Activated CD4-positive, alpha-beta T cell treated with anti-CD3 and anti-CD28 coated beads for 24 hours (primary cell): Measurements from ENCODE around the gene ALPK3.

Experiments used
- DNase-seq, 2 donors: peaks; one replicate each; pipeline ENCODE4 v3.0.0-alpha.2; 2020; ENCODE audit warnings: low read depth in 2 of 2

The ALPK3 gene

GRCh38 chr15:84822653-84823281 lies 5.6 kb downstream of the ALPK3 start:
- DNase-seq = no peak

GRCh38 chr15:84823282-84823878 lies 6.2 kb downstream of the ALPK3 start:
- no peak for DNase-seq

- no peak for DNase-seq
These were observed 7.3 kb downstream of the ALPK3 start for GRCh38 chr15:84824260-84825007.

GRCh38 chr15:84826369-84826823 lies 9.2 kb downstream of the ALPK3 start:
- no peak for DNase-seq

GRCh38 chr15:84827246-84827645 lies 10.1 kb downstream of the ALPK3 start:
- DNase-seq = no peak

- DNase-seq = no peak
These were observed 11.1 kb downstream of the ALPK3 start for GRCh38 chr15:84828086-84828908.

GRCh38 chr15:84829428-84829827 lies 12.3 kb downstream of the ALPK3 start:
- no peak for DNase-seq

- DNase-seq = no peak
These were observed 12.9 kb downstream of the ALPK3 start for GRCh38 chr15:84830036-84830435.

- DNase-seq = no peak
These were observed 13.9 kb downstream of the ALPK3 start for GRCh38 chr15:84831028-84831427.

GRCh38 chr15:84831613-84832012 lies 14.5 kb downstream of the ALPK3 start:
- no peak for DNase-seq

- DNase-seq = no peak
These were observed 15.4 kb downstream of the ALPK3 start for GRCh38 chr15:84832448-84833040.

- DNase-seq = no peak
These were observed 16.5 kb downstream of the ALPK3 start for GRCh38 chr15:84833447-84834228.

- DNase-seq = no peak
These were observed 17.2 kb downstream of the ALPK3 start for GRCh38 chr15:84834229-84834955.

- DNase-seq = no peak
These were observed 17.8 kb downstream of the ALPK3 start for GRCh38 chr15:84834969-84835368.

- DNase-seq = no peak
These were observed 18.6 kb downstream of the ALPK3 start for GRCh38 chr15:84835661-84836337.

- DNase-seq = no peak
These were observed 19.7 kb downstream of the ALPK3 start for GRCh38 chr15:84836844-84837243.

GRCh38 chr15:84839714-84840113 lies 22.6 kb downstream of the ALPK3 start:
- DNase-seq = no peak

GRCh38 chr15:84840255-84840654 lies 23.1 kb downstream of the ALPK3 start:
- no peak for DNase-seq

GRCh38 chr15:84840741-84841429 lies 23.7 kb downstream of the ALPK3 start:
- no peak for DNase-seq
